NT2/D1 (cell line): ENCODE data around the gene L3MBTL3.

ENCODE experiments used
- SUZ12 ChIP-seq: IDR thresholded peaks from 2 replicates; pipeline ENCODE4 v1.6.1; 2011; ENCODE audit not compliant: insufficient read length, insufficient read depth; ENCODE audit errors: extremely low read depth
- YY1 ChIP-seq: IDR thresholded peaks from 2 replicates; pipeline ENCODE4 v1.6.1; 2011; ENCODE audit not compliant: insufficient read length, insufficient read depth

DNA sequence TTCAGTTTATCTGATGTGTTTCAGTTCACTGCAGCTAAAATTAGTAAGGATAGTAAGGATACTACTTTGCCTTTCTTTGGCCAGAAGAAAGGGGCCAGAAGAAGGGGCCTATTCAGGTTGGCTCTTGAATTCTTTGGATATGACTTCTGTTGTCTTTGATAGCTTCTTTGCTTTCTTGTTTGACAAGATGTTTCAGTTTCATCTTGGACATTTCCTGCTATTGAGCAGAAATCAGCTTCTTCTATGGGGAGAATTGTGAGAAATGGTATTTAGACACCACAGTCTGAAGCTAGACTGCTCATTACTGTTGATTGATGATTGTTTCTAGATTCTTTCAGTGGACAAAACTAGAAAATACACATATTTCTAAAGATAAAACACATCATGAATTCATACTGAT, 23.2 kb downstream of the L3MBTL3 start:
- TF ChIP-seq SUZ12 (no peak), YY1 (no peak)
